ENCODE measurements around the gene PIK3R4.
A peak's percentile ranks its signal among the peaks of the same experiment; 100 is the strongest.

Gene PIK3R4

GRCh38 chr3:130746246-130747039, at the start of gene PIK3R4:
Gene PIK3R4, minus strand, starts transcription at chr3:130746829. Its CDS starts 1,611 bp downstream, at chr3:130745218.
- peak; percentile 99 for DNase-seq

GRCh38 chr3:130795396-130795795, 48.8 kb upstream of the PIK3R4 start:
- DNase-seq = no peak

GRCh38 chr3:130792246-130792645, 45.6 kb upstream of the PIK3R4 start:
- DNase-seq = no peak

GRCh38 chr3:130789782-130790322, 43.2 kb upstream of the PIK3R4 start:
- DNase-seq = peak; percentile 85

- DNase-seq = no peak
These were observed 40.9 kb upstream of the PIK3R4 start for GRCh38 chr3:130787422-130788068.

GRCh38 chr3:130786306-130786705, 39.7 kb upstream of the PIK3R4 start:
- no peak for DNase-seq

- no peak for DNase-seq
These were observed 37.0 kb upstream of the PIK3R4 start for GRCh38 chr3:130783629-130784028.

GRCh38 chr3:130779486-130779885, 32.9 kb upstream of the PIK3R4 start:
- no peak for DNase-seq

GRCh38 chr3:130779031-130779430, 32.4 kb upstream of the PIK3R4 start:
- no peak for DNase-seq

- DNase-seq = peak; percentile 58
These were observed 26.7 kb upstream of the PIK3R4 start for GRCh38 chr3:130773366-130773765.

- peak; percentile 48 for DNase-seq
These were observed 25.5 kb upstream of the PIK3R4 start for GRCh38 chr3:130772129-130772528.

GRCh38 chr3:130770644-130771043, 24.0 kb upstream of the PIK3R4 start:
- DNase-seq = no peak

- no peak for DNase-seq
These were observed 15.2 kb upstream of the PIK3R4 start for GRCh38 chr3:130761730-130762311.

- DNase-seq = peak; percentile 23
These were observed 14.3 kb upstream of the PIK3R4 start for GRCh38 chr3:130760922-130761321.

- peak; percentile 94 for DNase-seq
These were observed 13.2 kb upstream of the PIK3R4 start for GRCh38 chr3:130759692-130760338.

- peak; percentile 35 for DNase-seq
These were observed 12.2 kb upstream of the PIK3R4 start for GRCh38 chr3:130758624-130759369.

- DNase-seq = peak; percentile 59
These were observed 11.1 kb upstream of the PIK3R4 start for GRCh38 chr3:130757611-130758150.

GRCh38 chr3:130755666-130756065, 9.0 kb upstream of the PIK3R4 start:
- DNase-seq = no peak

GRCh38 chr3:130748981-130749380, 2.4 kb upstream of the PIK3R4 start:
- DNase-seq = no peak

GRCh38 chr3:130748467-130748861, 1.8 kb upstream of the PIK3R4 start:
- peak; percentile 59 for DNase-seq

GRCh38 chr3:130743354-130743753, 3.3 kb downstream of the PIK3R4 start:
- DNase-seq = no peak
